HG02571 (cell line): ENCODE measurements around the gene CCNY.
A peak's percentile ranks its signal among the peaks of the same experiment; 100 is the strongest.

Source experiments
- ATAC-seq: cut with Tn5 transposase; IDR thresholded peaks from one replicate; pipeline ENCODE4 v1.9.1; 2021; ENCODE audit warnings: mild to moderate bottlenecking, moderate library complexity; ENCODE audit not compliant: unreplicated experiment

Gene CCNY

GRCh38 chr10:35379226-35380137 is 43.2 kb downstream of the CCNY start:
- ATAC-seq: peak; percentile 51

GRCh38 chr10:35382096-35382495 is 45.8 kb downstream of the CCNY start:
- ATAC-seq: no peak

GRCh38 chr10:35384265-35384868 is 48.1 kb downstream of the CCNY start:
- no peak for ATAC-seq

- ATAC-seq: no peak
These were observed 50.4 kb downstream of the CCNY start for GRCh38 chr10:35386594-35387174.

GRCh38 chr10:35387768-35388167 is 51.5 kb downstream of the CCNY start:
- ATAC-seq: peak; percentile 55

GRCh38 chr10:35388197-35388596 is 51.9 kb downstream of the CCNY start:
- no peak for ATAC-seq

- ATAC-seq: no peak
These were observed 52.4 kb downstream of the CCNY start for GRCh38 chr10:35388682-35389081.

- no peak for ATAC-seq
These were observed 54.0 kb downstream of the CCNY start for GRCh38 chr10:35390161-35390840.

- ATAC-seq: no peak
These were observed 54.5 kb downstream of the CCNY start for GRCh38 chr10:35390843-35391152.

- ATAC-seq: no peak
These were observed 55.0 kb downstream of the CCNY start for GRCh38 chr10:35391153-35391953.

GRCh38 chr10:35391954-35392262 is 55.6 kb downstream of the CCNY start:
- ATAC-seq: no peak

- no peak for ATAC-seq
These were observed 56.3 kb downstream of the CCNY start for GRCh38 chr10:35392482-35393228.

GRCh38 chr10:35394411-35394851 is 58.1 kb downstream of the CCNY start:
- ATAC-seq: no peak

GRCh38 chr10:35394934-35395333 is 58.6 kb downstream of the CCNY start:
- no peak for ATAC-seq

GRCh38 chr10:35396560-35397434 is 60.5 kb downstream of the CCNY start:
- ATAC-seq: no peak

- no peak for ATAC-seq
These were observed 61.6 kb downstream of the CCNY start for GRCh38 chr10:35397953-35398352.

- no peak for ATAC-seq
These were observed 62.0 kb downstream of the CCNY start for GRCh38 chr10:35398355-35398754.

- ATAC-seq: no peak
These were observed 62.6 kb downstream of the CCNY start for GRCh38 chr10:35398908-35399307.

- no peak for ATAC-seq
These were observed 63.2 kb downstream of the CCNY start for GRCh38 chr10:35399414-35400009.
